ENCODE data around the gene ZCWPW1.

Gene ZCWPW1

GRCh38 chr7:100428199-100428966 lies at the start of gene ZCWPW1:
TSS of gene ZCWPW1 (minus strand) at chr7:100428703. CDS start at chr7:100420649, 8,054 bp downstream.
- peak; percentile 94 to 96 (median 95) for DNase-seq (ENCODE audit: low read depth in 3 of 3)

DNA sequence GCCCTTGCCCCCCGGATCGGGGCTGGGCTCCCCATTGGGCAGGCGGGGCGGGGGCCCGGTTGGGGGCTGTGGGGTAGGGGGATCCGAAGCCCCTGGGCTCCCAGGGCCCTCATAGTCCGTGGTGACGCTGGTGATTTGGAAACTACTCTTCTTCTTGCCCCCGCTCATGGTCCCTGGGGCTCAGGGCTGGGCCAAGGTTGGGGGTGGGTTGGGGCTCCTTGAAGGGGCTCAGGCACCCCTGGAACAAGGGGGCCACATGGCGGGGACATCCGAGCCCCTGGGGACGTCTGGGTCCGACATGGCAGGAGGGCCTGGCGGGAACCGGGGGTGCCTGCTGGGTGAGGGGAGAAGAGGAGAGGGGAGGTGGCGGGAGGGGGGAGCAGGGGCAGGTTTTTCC lies 49.4 kb upstream of the ZCWPW1 start:
- no peak for DNase-seq (ENCODE audit: low read depth in 3 of 3)

DNA sequence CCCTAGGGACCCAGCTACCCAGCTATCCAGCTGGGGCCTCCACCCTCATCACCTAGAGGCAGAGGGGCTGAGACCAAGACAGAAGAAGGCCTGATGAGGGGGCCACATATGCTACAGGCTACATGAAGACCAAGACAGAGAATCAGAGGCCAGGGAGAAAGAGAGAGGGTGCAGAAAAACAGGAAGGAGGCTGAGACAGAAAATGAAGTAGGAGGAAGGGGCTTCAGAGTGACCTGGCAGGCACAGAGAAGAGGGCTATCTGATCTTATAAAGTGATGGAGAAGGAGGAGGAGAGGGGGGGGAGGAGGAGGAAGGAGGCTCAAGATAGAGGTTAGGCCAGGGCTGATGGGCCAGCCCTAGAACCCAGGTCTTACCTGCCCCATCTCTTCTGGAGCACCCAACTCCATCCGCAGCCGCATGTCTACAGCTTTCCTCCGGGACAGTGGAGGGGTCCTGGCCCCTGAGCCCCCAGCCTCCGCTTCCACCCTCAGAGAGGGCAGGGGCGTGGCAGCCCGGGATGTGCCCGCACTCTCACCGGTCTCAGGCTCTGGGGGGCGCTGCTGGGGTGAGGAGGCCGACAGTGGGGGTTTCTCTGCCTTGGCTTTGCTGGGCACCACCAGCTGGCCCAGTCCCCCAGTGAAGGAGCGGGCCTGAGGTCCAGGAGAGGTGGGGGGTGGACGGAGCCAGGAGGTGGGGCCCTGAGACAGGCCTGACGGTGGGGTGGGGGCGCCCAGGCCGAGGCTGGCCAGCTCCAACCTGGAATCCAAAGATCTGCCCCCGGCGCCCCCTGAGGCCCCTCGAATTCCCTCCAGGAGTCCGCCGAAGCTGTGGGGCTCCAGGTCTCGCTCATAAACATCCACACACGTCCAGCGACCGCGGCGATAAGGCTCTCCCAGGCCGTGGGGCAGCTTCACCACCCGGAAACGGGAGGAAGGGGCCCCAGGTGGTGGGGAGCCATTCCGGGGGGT lies 48.7 kb upstream of the ZCWPW1 start:
- peak in 1 of 3 donors; percentile 58 for DNase-seq (ENCODE audit: low read depth in 3 of 3)

- no peak for DNase-seq (ENCODE audit: low read depth in 3 of 3)
These were observed 47.7 kb upstream of the ZCWPW1 start for GRCh38 chr7:100476101-100476780.

DNA sequence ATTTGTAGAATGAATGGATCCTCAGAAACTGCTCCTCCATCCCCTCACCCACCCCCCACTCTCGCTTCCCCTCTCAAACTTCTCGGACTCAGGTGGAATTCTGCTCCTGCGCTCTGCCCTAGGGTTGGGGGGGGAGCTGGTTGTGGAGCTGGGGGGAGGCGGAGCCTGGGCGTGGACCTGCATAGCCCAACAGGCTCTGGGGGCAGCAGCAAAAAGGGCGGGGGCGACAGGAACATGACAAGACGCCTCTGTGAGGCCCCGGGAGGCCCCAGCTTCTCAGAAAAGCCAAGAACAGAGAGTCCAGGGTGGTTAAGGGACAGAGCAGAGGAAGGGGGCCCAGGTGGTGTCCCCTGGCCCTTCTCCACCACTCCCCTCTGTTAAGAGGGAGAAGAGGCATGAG lies 47.0 kb upstream of the ZCWPW1 start:
- DNase-seq (ENCODE audit: low read depth in 3 of 3) = no peak

DNA sequence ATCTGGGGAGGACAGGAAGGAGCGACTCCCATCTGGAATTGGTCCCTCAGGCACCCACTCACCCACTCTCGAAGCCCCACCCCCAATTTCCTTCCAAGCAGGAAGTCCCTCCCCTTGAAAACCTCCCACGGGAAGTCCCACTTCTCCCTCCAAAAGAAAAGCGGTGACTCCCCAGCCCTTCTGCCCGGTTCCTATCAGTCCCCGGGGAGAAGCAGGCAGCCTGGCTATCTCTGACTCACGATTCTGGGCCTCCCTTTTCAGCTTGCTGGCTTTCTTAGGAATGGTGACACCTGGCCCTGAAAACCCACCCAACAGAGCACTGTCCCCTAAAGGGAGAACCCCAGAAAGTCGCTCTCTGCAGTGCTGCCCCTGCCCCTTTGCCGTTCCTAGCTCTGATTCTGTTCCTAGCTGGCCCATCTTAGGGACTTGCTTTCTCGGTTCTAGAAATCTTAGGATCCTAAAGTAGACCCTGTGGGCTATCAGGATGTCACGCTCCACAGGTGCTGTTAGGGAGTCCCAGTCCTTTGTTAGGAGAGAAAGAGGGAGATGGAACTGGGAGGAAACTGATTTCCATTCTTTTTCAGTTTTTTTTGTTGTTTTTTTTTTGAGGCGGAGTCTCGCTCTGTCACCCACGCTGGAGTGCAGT lies 44.5 kb upstream of the ZCWPW1 start:
- DNase-seq (ENCODE audit: low read depth in 3 of 3) = no peak

DNA sequence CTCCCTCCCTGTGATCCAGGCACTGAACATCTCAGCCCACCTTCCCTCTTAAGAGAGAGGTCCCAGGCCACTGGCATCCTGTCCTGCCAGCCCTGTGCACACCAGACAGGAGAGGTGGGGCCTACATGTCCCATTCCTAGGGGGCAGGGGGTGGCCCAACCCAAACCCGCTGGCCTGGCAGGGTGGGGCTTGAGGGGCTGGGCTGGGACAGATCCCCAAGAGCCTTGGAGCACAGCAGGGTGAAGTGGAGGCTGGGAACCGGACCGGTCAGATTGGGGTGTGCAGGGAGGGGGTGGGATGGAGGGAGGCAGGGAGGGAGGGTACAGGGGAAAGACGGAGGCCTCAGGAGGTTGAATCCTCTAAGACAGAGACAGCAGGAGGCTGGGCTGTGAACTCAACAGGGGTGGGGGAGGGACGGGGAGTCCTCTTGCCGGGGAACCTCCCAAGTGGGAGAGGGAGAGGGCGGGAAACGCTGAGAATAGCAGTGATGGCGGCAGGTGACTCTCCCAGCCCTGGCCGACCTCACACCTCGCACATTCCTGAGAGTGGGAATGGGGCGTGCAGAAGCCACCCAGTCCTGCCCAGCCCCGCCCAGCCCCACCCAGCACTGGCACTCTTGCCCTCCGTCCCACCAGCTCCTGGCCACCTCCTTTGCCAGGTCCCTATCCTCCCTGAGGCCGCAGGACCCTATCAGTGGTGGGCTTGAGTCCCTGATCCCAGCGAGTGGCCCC lies 43.8 kb upstream of the ZCWPW1 start:
- no peak for DNase-seq (ENCODE audit: low read depth in 3 of 3)

- DNase-seq (ENCODE audit: low read depth in 3 of 3) = no peak
These were observed 42.5 kb upstream of the ZCWPW1 start for GRCh38 chr7:100471021-100471420.

DNA sequence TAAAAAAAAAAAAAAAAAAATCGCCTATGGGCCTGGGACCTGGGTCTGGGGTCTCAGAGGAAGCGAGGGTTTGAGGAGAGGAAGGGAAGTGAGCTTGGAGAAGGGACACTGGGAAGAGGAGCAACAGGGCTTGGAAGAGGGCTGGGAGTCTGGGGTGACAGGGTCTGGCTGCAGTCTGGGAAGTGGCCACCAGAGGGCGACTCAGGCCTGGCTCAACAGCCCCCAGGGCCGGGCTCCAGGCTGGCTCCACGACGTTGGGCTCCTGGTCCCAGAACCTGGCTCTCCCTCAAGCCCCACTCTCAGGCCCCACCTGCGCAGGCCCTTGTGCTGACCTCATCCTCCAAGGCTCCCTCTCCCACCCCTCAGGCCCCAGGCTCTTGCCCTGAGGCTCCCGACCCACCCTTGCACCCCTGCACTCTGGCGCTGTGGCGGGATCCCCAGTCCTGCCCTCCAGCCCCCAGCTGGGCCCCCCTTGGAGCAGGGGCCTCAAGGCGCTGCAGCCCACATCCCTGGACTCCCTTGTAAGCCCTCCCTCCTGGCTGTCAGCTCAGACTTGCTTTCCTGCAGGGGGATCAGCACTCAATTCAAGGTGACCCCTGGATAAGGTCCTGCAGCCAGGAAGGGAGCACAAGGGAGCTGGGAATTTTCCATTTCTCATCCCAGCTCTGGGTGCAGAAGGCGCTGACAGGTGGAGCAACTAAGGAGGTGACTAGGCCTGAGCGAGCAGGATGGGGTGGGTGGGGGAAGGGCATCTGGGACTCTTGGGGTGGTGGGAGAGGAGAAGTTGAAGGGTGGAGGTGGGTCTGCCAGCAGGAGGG lies 40.9 kb upstream of the ZCWPW1 start:
- DNase-seq (ENCODE audit: low read depth in 3 of 3) = peak; percentile 51 to 83 (median 81)

DNA sequence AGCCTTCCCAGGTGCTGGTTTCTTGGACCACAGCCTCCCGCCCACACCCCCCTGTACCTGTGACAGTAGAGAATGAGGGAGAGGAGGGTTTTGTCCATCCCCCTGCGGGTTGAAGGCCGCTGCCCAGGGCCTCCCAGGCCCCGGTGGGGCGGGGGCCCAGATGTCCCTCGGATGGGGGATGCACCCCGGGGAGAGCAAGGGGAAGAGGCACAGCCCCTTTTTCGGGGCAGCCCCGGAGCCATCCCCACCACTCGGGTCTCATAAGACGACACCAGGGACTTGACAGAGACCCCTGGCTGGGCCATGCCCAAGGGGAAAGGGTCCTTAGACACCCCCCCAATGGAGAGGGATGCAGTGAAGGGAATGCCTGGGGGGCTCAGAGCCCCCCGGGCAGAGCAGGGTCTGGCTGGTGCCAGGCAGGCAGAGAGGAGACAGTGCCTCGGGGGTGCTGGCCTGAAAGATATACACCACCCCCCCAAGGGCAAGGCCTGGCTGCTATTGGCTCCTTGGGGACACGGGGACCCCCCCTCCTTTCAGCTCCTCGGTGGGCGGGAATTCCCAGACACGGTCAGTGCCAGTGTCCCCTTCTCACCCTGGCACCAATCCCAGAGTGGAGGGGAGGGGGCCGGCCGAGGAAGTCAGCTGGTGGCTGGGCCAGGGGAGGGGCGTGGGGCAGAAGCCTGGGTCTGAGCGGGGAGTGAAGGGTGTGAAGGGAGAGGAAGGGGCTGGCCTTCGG lies 39.3 kb upstream of the ZCWPW1 start:
- DNase-seq (ENCODE audit: low read depth in 3 of 3) = no peak

DNA sequence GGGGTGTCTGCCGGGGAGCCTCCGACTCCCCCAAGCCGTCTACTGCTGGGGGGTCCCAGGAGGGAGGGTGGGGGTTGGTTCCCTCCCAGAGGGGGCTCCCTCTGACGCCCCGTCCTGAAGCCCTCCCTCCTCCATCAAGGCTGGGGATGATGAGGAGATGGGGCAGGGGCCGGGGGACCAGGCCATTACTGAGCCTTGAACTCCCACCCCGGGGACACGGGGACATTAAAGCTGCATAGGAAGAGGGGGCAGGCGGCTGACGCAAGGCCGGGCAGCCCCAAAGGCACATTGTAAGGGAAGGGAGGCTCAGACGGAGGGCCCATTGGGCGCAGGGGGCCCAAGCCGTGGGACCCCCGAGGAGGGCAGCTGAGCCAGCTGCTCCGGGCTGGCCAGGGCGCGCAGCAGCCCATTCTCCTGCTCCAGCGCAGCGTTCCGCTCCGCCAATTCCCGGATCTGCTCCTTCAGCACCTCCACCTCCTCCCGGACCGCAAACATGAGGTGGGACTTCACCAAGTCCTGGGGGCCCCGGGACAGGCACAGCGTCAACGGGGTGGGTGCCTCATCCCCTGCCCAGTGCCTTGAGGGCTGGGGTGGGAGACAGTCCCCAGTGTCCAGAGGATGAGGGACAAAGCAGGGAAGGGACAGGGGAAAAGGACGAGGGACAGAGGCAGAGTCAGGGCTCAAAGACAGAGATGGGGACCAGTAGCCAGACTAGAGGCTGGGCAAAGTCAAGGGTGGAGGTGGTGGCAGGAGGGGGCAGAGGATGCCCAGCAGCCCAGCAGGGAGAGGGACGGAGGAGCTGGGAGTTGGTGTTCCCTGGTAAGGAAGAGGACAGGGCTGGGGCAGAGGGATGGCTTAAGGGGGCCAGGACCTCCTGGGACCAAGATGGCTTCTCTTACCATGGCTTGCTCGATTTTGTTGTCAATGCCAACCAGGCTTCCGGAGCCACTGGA lies 38.4 kb upstream of the ZCWPW1 start:
- DNase-seq (ENCODE audit: low read depth in 3 of 3) = no peak

DNA sequence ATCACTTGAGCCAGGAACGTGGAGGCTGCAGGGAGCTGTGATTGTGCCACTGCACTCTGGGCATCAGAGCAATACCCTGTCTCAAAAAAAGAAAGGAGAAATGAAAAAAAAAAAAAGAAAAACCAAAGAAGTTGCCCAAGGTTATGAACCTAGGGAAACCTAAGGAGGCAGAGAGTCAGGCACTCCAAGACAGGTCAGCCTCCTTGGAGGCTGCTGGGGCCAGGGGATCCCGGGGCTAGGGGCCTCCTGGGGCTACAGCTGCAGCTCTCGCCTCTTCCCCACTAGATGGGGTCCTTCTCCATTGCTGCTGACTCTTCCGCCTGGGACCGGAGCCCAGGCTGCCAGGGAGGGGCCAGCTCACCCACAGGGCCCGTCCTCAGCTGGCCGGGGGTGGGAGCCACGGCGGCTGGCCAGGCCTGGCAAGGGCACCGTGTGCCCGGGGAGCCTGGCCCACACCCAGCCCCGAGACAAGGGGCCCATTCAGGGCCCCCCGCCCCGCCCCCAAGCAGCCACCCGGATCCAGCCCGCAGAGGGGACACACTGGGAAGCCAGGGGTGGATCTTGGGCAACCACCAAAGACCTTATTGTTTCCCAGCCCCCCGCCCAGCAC lies 37.3 kb upstream of the ZCWPW1 start:
- no peak for DNase-seq (ENCODE audit: low read depth in 3 of 3)

DNA sequence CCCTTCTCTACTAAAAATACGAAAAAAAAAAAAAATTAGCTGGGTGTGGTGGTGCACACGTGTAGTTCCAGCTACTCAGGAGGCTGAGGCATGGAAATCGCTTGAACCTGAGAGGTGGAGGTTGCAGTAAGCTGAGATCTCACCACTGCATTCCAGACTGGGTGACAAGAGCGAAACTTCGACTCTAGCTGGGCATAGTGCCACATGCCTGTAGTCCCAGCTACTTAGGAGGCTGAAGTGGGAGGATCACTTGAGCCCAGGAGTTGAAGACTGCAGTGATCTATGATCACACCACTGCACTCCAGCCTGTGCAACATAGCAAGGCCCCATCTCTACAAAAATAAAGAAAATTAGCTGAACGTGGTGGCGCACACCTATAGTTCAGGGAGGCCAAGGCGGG lies 36.8 kb upstream of the ZCWPW1 start:
- no peak for DNase-seq (ENCODE audit: low read depth in 3 of 3)

DNA sequence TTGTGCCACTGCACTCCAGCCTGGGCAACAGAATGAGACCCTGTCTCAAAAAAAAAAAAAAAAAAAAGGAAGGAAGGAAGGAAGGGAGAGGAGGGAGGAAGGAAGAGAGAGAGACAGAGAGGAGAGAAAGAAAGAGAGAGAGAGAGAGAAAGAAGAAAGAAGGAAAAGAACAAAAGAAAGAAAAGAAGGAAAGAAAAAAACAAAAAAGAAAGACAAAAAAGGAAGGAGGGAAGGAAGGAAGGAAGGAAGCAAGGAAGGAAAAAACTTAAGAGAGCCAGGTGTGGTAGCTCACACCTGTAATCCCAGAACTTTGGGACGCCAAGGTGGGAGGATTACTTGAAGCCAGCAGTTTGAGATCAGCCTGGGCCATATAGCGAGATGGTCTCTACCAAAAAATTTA lies 36.3 kb upstream of the ZCWPW1 start:
- DNase-seq (ENCODE audit: low read depth in 3 of 3) = no peak

DNA sequence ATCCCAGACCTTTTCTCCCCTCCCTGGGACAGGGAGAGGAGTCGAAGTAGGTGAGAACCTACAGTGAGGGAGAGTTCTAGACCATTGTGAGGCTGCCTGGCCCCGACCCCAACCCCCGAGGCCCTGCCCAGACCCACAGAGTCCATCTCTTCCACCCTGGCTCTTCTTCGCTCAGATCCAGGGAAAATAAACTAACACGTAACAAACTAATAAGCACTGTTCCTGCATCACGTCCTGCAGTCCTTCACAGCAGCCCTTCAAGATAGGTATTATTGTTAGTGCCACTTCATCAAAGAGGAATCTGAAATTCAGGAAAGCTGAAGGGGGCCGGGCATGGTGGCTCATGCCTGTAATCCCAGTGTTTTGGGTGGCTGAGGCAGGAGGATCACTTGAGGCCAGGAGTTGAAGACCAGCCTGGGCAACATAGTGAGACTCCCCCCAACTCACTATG lies 35.7 kb upstream of the ZCWPW1 start, which contains the start of gene SPACDR:
Gene SPACDR, minus strand, starts transcription at position 51 of the 451 bp plus-strand sequence. CDS start 235 bp downstream, outside the sequence.
- no peak for DNase-seq (ENCODE audit: low read depth in 3 of 3)

- no peak for DNase-seq (ENCODE audit: low read depth in 3 of 3)
These were observed 28.5 kb upstream of the ZCWPW1 start for GRCh38 chr7:100457033-100457432.

GRCh38 chr7:100456562-100456961 lies 28.1 kb upstream of the ZCWPW1 start:
- DNase-seq (ENCODE audit: low read depth in 3 of 3) = no peak

- DNase-seq (ENCODE audit: low read depth in 3 of 3) = no peak
These were observed 26.7 kb upstream of the ZCWPW1 start for GRCh38 chr7:100455206-100455605.
